OCI-LY7 (cell line): Measurements from ENCODE around the gene SEC61B.

Source experiments
- EZH2phosphoT487 ChIP-seq: fragments of 200-600 bp; sonication (generic); IDR thresholded peaks from 2 replicates; pipeline ENCODE4 v1.6.1; 2018; ENCODE audit warnings: low read depth, borderline replicate concordance, mild to moderate bottlenecking, mixed run types, antibody characterized with exemption, low read length, moderate library complexity, mixed read lengths
- TF ChIP-seq, protein P1 (sequence below): fragments of 200-600 bp; sonication (generic); conservative IDR thresholded peaks from 2 replicates; pipeline ENCODE4 v1.5.1; 2014; ENCODE audit warnings: mild to moderate bottlenecking, antibody characterized with exemption, low read length, moderate library complexity, mixed read lengths

DNA sequence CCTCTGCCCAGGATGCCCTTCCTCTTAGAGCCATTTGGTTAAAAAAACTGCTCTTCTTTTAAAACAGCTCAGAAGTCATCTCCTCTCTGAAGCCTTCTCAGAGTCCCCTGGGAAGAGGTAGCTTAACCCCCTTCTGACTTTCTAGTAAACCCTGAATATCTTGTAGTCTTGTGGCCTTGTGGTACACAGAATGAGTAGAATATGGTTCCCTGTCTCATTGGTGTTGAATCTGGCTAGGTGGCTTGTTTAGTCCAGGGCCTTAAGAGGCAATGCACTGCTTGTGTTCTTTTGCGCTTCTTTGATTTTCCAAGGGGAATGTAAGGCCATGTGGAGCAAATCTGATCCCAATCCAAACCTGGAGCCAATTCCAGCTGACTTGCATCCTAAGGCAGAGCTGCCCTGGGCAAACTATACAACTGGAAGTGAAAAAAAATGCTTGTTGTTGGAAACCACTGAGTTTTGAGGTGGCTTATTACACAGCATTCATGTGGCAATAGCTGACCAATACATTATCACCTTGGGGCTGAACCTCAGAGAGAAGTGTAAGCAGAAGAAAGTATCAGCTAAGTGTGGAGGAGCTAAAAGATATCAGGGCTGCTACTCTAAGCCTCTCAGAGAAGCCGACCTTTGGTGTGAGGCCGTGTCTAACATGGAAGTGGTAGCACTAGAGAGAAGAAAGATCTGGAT, 31.3 kb upstream of the SEC61B start:
- TF ChIP-seq, protein P1, sequence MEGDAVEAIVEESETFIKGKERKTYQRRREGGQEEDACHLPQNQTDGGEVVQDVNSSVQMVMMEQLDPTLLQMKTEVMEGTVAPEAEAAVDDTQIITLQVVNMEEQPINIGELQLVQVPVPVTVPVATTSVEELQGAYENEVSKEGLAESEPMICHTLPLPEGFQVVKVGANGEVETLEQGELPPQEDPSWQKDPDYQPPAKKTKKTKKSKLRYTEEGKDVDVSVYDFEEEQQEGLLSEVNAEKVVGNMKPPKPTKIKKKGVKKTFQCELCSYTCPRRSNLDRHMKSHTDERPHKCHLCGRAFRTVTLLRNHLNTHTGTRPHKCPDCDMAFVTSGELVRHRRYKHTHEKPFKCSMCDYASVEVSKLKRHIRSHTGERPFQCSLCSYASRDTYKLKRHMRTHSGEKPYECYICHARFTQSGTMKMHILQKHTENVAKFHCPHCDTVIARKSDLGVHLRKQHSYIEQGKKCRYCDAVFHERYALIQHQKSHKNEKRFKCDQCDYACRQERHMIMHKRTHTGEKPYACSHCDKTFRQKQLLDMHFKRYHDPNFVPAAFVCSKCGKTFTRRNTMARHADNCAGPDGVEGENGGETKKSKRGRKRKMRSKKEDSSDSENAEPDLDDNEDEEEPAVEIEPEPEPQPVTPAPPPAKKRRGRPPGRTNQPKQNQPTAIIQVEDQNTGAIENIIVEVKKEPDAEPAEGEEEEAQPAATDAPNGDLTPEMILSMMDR = no peak
- no peak for TF ChIP-seq EZH2phosphoT487
